HL-60/S4 (cell line): ENCODE results near the gene OSBPL7.

Experiments
- in situ Hi-C: fragments of 300-500 bp; cut with MboI; formaldehyde crosslinking; loops from 2 replicates; pipeline ENCODE4 v1.14.3; 2022; ENCODE audit warnings: low sequenced_read_pairs

Gene OSBPL7

DNA sequence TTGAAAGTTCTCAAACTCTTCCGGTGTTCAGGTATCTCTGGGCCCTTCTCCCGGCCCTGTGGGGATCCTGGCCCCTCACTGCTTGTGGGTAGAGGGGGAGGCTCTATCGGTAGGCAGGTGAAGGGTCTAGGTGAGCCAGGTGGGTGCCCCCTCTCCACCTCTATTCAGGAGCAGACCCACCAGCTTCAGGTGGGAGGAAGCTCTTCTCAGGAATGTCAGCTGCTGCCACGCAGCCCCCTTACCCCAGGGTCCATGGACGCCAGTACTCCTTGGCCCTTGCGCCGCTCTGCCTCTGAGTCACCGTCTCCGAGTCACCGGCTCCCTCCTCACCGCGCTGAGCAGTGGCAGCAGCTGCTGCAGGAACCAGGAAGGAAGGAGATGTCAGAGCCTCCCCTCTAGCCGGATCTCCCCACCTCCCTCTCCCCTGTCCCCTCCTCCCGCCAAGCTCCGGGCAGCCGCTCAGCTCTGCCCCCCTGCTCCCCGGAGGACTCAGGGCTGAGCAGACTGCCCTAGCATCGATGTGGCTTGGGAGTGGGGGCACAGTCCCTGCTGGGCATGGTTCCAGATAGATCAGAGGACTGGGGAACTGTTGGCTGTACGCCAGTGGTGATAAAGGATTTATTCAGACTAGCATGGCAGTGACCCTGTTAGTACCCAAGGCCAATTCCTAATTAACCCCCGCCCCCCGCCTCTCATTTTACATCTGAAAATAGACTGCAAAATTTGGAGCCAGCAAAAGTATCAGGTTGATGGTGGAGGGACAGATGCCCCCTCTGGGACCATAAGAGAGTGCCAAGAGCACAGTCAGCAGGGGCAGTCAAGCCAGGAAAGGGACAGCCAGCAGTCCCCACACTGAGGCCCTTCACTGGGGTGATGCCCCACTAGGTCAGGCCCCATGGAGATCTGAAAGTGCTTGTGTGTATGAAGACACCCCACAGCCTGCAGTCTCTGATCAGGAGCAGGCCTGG lies at the start of gene OSBPL7:
TSS of gene OSBPL7 (minus strand) at position 371 of the 968 bp plus-strand sequence. CDS start 1,516 bp downstream, outside the sequence.
- in situ Hi-C loops, result no loop called here

GRCh38 chr17:47871048-47871447 lies 49.5 kb upstream of the OSBPL7 start:
- in situ Hi-C loops, result no loop called here

GRCh38 chr17:47870056-47870455 lies 48.5 kb upstream of the OSBPL7 start:
- in situ Hi-C loops, result no loop called here

DNA sequence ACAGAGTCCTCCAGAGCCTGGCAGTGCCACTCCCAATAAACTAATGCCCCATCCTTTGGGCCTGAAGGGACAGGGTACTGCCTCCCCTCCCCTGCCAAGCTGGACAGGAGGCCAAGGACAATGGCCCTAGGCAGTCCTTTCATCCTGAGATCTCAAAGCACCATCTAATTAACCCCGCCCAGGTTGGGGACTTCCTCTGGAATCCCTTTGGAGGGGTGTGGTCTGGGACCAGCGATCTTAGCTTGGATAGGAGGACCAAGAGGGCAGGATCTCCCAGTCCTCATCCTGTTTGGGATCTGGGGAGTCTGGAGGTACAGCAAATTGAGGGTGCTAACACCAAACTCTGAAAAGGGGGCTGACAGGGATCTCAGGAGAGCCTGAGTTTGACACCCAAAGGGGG lies 47.5 kb upstream of the OSBPL7 start:
- in situ Hi-C loops, result no loop called here

DNA sequence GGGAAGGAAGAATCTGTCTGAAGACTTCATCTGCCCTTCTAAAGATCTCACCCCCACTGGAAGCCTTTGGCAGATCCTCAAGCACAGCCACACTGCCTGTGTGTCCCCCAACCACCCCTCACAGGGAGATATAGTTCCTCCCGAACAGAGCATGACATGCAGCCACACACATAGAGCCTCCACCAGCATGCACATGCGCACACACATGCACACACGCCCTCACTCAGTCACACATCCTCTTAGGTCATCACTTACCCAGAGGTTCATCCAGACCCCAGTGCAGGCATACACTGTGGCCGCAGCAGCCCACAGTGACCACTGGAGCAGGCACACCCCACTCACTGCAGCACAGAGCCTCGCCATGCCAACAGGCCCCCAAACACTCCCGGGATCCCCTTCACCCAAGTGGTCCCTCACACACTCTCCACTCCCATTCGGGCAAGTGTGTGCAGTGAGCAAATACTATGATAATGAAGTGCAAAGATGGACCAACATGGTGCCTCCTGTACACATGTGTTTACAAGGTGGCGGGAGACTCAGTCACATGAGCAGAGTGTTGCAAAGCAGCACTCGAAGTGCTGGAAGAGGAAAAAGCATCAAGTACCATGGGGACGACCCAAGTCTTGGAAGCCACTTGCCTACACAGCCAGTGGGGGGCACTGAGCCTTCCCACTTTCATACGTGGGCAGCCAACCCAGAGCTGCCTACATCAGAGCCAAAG lies 46.4 kb upstream of the OSBPL7 start:
- in situ Hi-C loops, result no loop called here

GRCh38 chr17:47866941-47867340 lies 45.3 kb upstream of the OSBPL7 start:
- in situ Hi-C loops, result no loop called here

DNA sequence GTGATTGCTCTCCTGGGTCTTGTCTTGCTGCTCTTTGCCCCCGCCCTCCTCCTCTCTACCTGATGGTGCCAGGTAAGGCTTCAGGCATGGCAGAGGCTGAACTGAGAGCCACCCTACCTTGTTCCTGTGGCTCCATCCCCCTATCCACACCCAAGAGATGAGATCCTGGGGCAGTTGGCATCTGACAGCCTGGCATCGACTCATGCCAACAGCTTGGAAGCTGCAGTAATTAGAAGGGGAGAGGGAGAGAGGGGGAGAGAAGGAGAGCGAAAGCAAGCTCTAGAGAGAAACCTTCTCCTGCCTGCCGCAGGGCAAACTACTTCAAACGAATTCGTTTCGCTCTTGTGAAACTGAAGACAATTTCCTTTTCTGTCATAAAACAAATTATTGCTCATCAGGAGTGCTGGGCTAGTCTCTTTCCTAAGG lies 43.2 kb upstream of the OSBPL7 start:
- in situ Hi-C loops, result no loop called here

GRCh38 chr17:47862621-47863440 lies 41.2 kb upstream of the OSBPL7 start:
- in situ Hi-C loops, result no loop called here

DNA sequence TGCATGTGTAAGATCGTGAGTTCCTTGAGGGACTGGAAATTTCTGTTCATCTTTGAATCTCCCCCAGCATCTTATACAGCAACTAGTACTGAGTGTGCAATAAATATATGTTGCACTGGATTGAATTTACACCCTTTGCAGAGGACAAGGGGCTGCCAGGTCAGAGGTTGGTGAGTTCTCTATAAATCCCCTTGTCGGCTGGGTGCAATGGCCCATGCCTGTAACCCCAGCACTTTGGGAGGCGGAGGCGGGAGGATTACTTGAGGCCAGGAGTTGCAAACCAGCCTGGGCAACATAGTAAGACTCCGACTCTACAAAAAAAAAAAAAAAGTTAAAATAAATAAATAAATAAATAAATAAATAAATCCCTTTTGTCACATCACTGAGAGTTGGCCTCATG lies 38.8 kb upstream of the OSBPL7 start:
- in situ Hi-C loops, result no loop called here

- in situ Hi-C loops, result no loop called here
These were observed 36.2 kb upstream of the OSBPL7 start for GRCh38 chr17:47857551-47858455.

GRCh38 chr17:47856830-47857229 lies 35.2 kb upstream of the OSBPL7 start:
- in situ Hi-C loops, result no loop called here

DNA sequence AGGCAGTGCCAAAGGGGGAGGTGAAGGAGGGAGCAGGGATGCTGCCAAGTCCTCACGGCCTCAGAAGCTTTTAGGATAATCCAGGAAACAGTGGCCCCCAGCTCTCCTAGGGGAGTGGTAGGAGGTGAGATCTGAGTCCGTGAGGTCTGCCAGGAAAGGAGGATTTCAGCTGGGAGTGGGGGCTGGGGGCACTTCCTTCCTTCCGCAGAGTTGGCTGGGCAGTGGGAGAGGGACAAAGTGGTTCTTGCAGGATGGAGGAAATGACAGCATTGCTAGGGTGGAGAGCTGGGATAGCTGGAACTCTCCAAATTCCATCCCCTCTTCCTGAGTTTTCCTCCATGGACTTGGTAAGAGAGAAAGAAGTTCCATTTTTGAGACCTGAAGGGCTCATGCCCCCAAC lies 34.1 kb upstream of the OSBPL7 start:
- in situ Hi-C loops, result no loop called here

- in situ Hi-C loops, result no loop called here
These were observed 32.0 kb upstream of the OSBPL7 start for GRCh38 chr17:47853616-47854015.

DNA sequence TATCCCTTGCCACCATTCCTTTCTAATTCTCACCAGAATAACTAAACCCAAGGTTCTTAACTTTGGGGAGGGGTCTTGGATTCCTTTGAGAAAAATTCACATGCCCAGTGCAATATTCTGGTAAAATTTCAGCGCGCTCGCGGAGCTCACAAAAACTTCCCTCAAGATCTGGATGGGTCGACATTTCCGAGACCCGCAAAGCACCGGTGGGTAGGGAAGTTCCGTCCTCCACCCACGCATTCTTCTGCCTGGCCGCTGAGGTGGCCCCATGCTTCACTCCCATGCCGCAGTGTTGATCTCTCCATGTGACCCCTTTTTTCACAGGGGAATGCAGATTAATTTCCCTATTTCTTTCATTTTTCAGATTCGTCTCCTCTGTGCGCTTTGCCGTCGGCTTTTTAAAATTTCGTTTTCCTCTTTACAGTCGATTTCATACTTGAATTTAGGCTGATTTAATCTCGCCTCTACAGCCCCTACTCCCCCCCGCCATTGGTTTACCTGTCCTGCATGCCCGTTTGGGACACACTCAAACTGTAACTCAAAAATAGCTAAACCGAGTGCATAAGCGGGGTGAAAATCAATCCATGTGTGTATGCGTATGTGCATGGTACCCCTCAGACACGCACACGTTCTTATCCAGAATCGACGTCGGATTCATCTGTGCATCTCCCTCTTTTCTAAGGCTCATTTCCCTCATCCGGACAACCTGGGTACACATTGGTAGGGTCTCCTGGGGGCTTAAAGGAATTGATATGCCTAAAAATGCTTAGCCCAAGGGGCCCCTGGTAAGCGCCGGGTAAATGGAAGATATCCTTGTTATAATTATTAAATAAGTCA lies 30.7 kb upstream of the OSBPL7 start:
- in situ Hi-C loops, result no loop called here

DNA sequence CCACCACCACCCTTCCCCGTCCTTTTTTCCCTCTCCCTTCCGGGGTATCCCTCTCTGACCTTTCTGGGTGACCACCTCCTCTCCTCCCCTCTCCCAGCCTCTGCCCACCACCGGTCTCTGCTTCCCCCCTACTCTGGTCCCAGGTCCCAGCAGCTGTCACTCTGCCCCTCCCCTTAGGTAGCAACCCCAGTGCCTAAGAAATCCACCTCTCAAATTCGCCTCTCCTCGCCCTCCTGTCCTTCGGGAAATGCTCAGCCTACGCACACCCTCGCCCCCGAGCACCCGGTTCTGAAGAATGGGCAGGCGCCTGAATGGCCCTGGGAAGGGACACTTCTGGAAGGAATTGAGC lies 30.1 kb upstream of the OSBPL7 start:
- in situ Hi-C loops, result no loop called here

GRCh38 chr17:47850692-47851573 lies 29.3 kb upstream of the OSBPL7 start, which contains the start of gene SP6:
SP6 (minus strand) TSS chr17:47851163; CDS start chr17:47848429, 2,734 bp downstream.
- in situ Hi-C loops, result no loop called here

- in situ Hi-C loops, result no loop called here
These were observed 28.7 kb upstream of the OSBPL7 start for GRCh38 chr17:47850373-47850691.

DNA sequence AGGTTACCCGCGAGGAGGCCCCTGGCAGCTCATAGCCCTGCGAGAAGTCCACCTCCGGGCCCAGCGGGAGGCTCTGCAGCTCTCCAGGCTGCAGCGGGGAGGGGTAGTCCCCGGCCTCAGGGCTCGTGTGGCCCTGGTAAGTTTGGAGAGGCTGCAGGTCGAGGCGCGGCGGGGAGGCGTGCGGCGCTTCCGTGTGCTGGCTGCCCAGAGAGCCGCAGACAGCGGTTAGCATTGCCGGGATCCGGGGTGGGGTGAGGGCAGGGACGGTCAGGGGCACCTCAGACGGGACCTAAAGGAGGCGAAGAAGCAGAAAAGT lies 26.6 kb upstream of the OSBPL7 start:
- in situ Hi-C loops, result no loop called here
